Naive thymus-derived CD4-positive, alpha-beta T cell (primary cell): ENCODE results near the gene RLF. TPM values are rescaled to one million over a fixed set of nuclear protein-coding genes. Genes with fewer than 3 reads are reported as not detected.
A peak's percentile ranks its signal among the peaks of the same experiment; 100 is the strongest.
"Not testable (repeated sequence)": the region's sequence is repeated elsewhere in the genome, so short reads cannot be mapped to it uniquely, and the experiment has no call there.

Experiments
- ATAC-seq: fragments of 150-1000 bp; cut with Tn5 transposase; 2 replicates; pipeline ENCODE4 v1.10.0; 2021; ENCODE audit warnings: mild to moderate bottlenecking, moderate library complexity
- CTCF ChIA-PET: fragments of 350-600 bp; sonication (Branson Sonifier 250); formaldehyde crosslinking; loops from one replicate; lab custom pipeline; 2021; ENCODE audit warnings: antibody characterized with exemption; lab: Charles Lee
- POLR2A ChIA-PET: fragments of 350-600 bp; sonication (Branson Sonifier 250); formaldehyde crosslinking; loops from one replicate; lab custom pipeline; 2021; ENCODE audit warnings: antibody characterized with exemption, inconsistent platforms; lab: Charles Lee
- DNase-seq, 9 donors: peaks; one replicate each; pipeline versions ENCODE4 v3.0.0 to v3.0.0-alpha.2; 2020 to 2022; ENCODE audit warnings: mixed read lengths in 1 of 9
- H3K27ac ChIP-seq: one replicate; pipeline ENCODE4 v1.7.0; 2013; ENCODE audit warnings: mild to moderate bottlenecking, low read depth, low read length, moderate library complexity
- H3K27me3 ChIP-seq, 2 donors: one replicate each; pipeline ENCODE4 v1.7.0; 2013; ENCODE audit warnings: low read length in 2 of 2, mild to moderate bottlenecking in 2 of 2, moderate library complexity in 2 of 2; ENCODE audit not compliant: control insufficient read depth in 2 of 2, insufficient read depth in 2 of 2
- H3K36me3 ChIP-seq, 3 experiments: 1 replicate in 2 of 3; 2 replicates in 1 of 3; pipeline ENCODE4 v1.7.0; 2013; ENCODE audit warnings: low read length in 3 of 3, mild to moderate bottlenecking in 3 of 3, moderate library complexity in 1 of 3; ENCODE audit not compliant: insufficient read depth in 3 of 3, control insufficient read depth in 2 of 3
- H3K4me1 ChIP-seq, 2 donors: one replicate each; pipeline ENCODE4 v1.7.0; 2013; ENCODE audit warnings: low read length in 2 of 2, mild to moderate bottlenecking in 2 of 2, moderate library complexity in 1 of 2; ENCODE audit not compliant: control insufficient read depth in 2 of 2, insufficient read depth in 2 of 2
- H3K4me3 ChIP-seq: 2 replicates; pipeline ENCODE4 v1.7.0; 2013; ENCODE audit warnings: mild to moderate bottlenecking, low read length
- H3K9me3 ChIP-seq, 3 experiments: 1 replicate in 2 of 3; 2 replicates in 1 of 3; pipeline ENCODE4 v1.7.0; 2013; ENCODE audit warnings: low read length in 3 of 3; ENCODE audit not compliant: control insufficient read depth in 2 of 3
- H3K27ac Mint-ChIP-seq, 9 donors: one replicate each; pipeline ENCODE4 v1.8.0; 2020 to 2022; ENCODE audit warnings: mixed read lengths in 9 of 9, mild to moderate bottlenecking in 8 of 9, moderate library complexity in 5 of 9, inconsistent platforms in 2 of 9
- H3K27me3 Mint-ChIP-seq, 5 donors: one replicate each; pipeline ENCODE4 v1.8.0; 2021 to 2022; ENCODE audit warnings: mixed read lengths in 5 of 5, mild to moderate bottlenecking in 1 of 5
- H3K36me3 Mint-ChIP-seq, 5 donors: one replicate each; pipeline ENCODE4 v1.8.0; 2020 to 2022; ENCODE audit warnings: mixed read lengths in 5 of 5, mild to moderate bottlenecking in 3 of 5, inconsistent platforms in 1 of 5
- H3K4me1 Mint-ChIP-seq, 7 donors: one replicate each; pipeline ENCODE4 v1.8.0; 2020 to 2022; ENCODE audit warnings: mixed read lengths in 7 of 7, mild to moderate bottlenecking in 3 of 7, inconsistent platforms in 1 of 7
- H3K4me3 Mint-ChIP-seq, 10 donors: one replicate each; pipeline ENCODE4 v1.8.0; 2020 to 2022; ENCODE audit warnings: mild to moderate bottlenecking in 10 of 10, mixed read lengths in 10 of 10, moderate library complexity in 6 of 10, inconsistent platforms in 2 of 10
- H3K9me3 Mint-ChIP-seq, 11 donors: one replicate each; pipeline ENCODE4 v1.8.0; 2020 to 2022; ENCODE audit warnings: mixed read lengths in 11 of 11, mild to moderate bottlenecking in 4 of 11, inconsistent platforms in 1 of 11, moderate library complexity in 1 of 11
- intact Hi-C, 2 donors: fragments of 100-400 bp; cut with micrococcal nuclease; formaldehyde crosslinking; loops; one replicate each; pipeline ENCODE4 v1.15.1; 2023
- polyA plus RNA-seq, 2 donors: library from polyadenylated mRNA; unstranded; fragments of 300-500 nt; fragmentation: Illumina TruSeq; gene quantifications; one replicate each; pipeline ENCODE4 v1.2.3, GENCODE V29; 2021
- total RNA-seq, 6 experiments: library from RNA in 5 of 6; stranded (reverse) in 5 of 6; gene quantifications; 1 replicate in 5 of 6; 2 replicates in 1 of 6; pipeline ENCODE4 v1.2.3 and lab custom pipeline; 2021 to 2026

Gene RLF
- total and polyA plus RNA-seq, 7 experiments from 2014 or later, result 9.9 to 28.6 (median 21.3) TPM

DNA sequence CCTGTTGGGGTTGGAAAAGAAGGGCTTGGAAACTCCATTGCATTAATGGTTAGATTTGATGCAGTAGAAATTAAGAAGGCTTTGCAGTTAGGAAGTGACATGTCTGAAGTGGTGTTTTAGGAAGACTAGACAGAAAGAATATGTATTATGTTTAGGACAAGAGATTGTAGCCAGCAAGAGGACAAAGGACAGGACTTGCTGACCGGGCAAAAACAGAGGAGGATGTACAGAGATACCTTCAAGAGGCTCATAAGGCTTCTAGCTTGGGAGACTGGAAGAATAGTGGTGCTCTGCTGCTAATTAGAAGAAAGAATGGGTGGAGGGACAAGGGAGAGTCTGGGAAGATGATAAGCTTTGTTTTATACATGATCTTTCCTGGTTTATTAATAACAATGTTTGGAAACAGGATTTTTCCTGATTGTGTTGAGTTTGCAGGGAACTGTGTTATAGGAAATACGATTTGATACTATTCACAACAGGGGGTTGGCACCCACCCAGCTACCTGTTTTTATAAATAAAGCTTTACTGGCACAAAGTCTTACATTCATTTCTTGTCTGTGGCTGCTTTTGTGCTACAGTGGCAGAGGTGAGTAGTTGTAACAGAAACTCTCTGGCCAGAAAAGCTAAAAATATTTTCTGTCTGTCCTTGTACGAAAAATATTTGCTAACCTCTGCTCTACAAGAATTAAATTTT is 49.5 kb downstream of the RLF start:
- Histone ChIP-seq H3K9me3 (no peaks in the 10 kb centered on the region), H3K27me3 (no peaks in the 10 kb centered on the region), H3K4me3 (no peak overlapping the region), H3K4me1 (no peaks in the 10 kb centered on the region), H3K36me3 (peaks cover 0 to 35% (median 3%) of the 10 kb centered on the region in 3 experiments), H3K27ac (no peak overlapping the region)
- Mint-ChIP-seq H3K36me3 (peaks cover 13 to 47% (median 30%) of the 10 kb centered on the region in 5 donors), H3K4me1 (peaks cover 3 to 28% (median 13%) of the 10 kb centered on the region in 7 donors), H3K27me3 (no peaks in the 10 kb centered on the region), H3K9me3 (no peaks in the 10 kb centered on the region), H3K4me3 (no peak overlapping the region), H3K27ac (peak overlapping the region in 1 of 9 donors; percentile 31)
- no peak for DNase-seq
- POLR2A ChIA-PET, result no interaction called here
- ATAC-seq, result no peak
- intact Hi-C loops, result no loop called here
- CTCF ChIA-PET, result no interaction called here

DNA sequence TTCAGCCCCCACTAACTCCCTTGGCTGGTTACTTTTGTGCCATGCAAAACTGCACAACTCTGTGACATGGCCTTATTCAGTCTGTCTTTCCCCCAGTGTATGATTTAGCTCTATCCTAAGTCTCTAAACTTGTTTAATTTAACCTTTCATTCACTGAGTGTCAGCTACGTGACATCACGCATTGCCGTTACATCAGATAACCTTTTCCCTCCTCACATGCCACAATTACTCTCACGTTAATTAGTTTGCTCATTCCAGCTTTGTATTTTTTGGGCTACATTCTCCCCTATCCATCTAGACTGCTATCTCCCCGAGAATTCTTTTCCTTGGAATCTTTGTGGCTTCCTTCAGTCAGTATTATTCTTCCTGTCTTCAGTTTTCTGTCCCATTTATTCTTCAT is 57.1 kb downstream of the RLF start:
- intact Hi-C loops, result no loop called here
- no peak overlapping the region for H3K4me3 Mint-ChIP-seq
- H3K36me3 Mint-ChIP-seq, result peaks cover 0 to 26% (median 12%) of the 10 kb centered on the region in 5 donors
- no peak overlapping the region for H3K27ac ChIP-seq
- no peaks in the 10 kb centered on the region for H3K27me3 Mint-ChIP-seq
- H3K4me1 Mint-ChIP-seq, result peaks cover 0 to 16% (median 4%) of the 10 kb centered on the region in 7 donors
- H3K36me3 ChIP-seq, result peaks cover 0 to 3% (median 0%) of the 10 kb centered on the region in 3 experiments
- no peaks in the 10 kb centered on the region for H3K9me3 ChIP-seq
- no peaks in the 10 kb centered on the region for H3K9me3 Mint-ChIP-seq
- CTCF ChIA-PET, result no interaction called here
- H3K27ac Mint-ChIP-seq, result peak overlapping the region in 2 of 9 donors; percentile 16 to 36
- POLR2A ChIA-PET, result interaction anchor here (0.6 to 0.7 kb wide), 2 partner anchors 175 to 194 kb away, joined by 3 read pairs; no protein-coding TSS in a partner anchor
- no peaks in the 10 kb centered on the region for H3K4me1 ChIP-seq
- H3K27me3 ChIP-seq, result no peaks in the 10 kb centered on the region
- no peak for DNase-seq
- H3K4me3 ChIP-seq, result no peak overlapping the region
- no peak for ATAC-seq

DNA sequence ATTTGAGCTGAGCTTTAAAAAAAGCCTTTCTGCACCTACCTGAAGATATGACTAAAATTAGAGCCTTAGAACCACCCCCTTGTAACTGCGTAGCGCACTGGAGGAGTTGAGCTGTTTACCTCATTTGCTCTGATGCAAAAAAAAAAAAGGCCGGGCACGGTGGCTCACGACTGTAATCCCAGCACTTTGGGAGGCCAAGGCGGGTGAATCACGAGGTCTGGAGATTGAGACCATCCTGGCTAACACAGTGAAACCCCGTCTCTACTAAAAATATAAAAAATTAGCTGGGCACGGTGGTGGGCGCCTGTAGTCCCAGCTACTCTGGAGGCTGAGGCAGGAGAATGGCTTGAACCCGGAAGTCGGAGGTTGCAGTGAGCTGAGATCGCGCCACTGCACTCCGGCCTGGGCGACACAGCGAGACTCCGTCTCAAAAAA is 60.3 kb downstream of the RLF start:
- intact Hi-C loops, result loop anchor here in 1 of 2 donors (5.0 kb wide), 1 partner anchor 36 kb away; the partner anchor contains the start of gene ZMPSTE24
- ATAC-seq, H3K9me3 Mint-ChIP-seq, H3K27me3 ChIP-seq, H3K4me1 ChIP-seq, CTCF ChIA-PET, H3K27ac ChIP-seq, H3K9me3 ChIP-seq, H3K36me3 ChIP-seq, DNase-seq, H3K4me3 ChIP-seq, POLR2A ChIA-PET, H3K27me3 Mint-ChIP-seq, H3K27ac Mint-ChIP-seq, H3K4me3 Mint-ChIP-seq: not testable (repeated sequence)
- peaks cover 0 to 23% (median 8%) of the 10 kb centered on the region in 5 donors for H3K36me3 Mint-ChIP-seq
- peaks cover 0 to 14% (median 4%) of the 10 kb centered on the region in 7 donors for H3K4me1 Mint-ChIP-seq

DNA sequence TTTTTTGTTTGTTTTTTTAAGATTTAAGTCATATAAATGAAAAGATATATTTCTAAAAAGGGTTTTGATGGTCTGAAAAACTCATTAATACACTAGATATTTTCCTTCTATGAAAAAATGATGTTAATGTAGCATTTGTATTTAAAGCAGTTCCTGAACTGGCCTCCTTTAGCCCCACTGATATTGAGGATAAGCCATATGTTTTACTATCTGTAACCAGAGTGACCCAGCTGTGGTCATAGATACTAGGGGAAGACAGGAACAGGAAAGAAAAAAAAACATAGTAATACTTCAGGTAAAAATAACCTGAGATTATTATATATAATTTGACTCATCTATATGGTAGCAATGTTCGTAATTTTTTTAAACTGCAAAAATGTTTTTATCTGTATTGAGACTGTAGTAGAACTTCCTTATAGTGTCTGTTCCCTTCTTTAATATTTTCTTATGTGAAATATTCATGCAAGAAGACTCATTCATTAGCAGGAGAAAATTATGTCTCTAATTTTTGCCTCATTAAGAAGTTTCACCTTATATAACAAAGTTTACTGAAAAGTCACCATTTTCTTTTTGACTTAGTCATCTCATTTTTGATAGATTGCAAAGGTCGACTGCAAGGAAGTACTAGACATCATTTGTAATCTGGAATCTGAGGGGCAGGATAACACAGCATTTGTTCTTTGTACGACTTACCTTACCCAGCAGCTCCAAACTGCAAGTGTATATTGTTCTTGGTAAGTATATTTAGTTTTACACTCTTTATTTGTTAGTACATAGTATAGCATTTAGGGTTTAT is 61.0 kb downstream of the RLF start:
- ChIA-PET POLR2A (interaction anchor here (0.6 kb wide), 1 partner anchor 307 kb away, joined by 3 read pairs; no protein-coding TSS in a partner anchor), CTCF (no interaction called here)

DNA sequence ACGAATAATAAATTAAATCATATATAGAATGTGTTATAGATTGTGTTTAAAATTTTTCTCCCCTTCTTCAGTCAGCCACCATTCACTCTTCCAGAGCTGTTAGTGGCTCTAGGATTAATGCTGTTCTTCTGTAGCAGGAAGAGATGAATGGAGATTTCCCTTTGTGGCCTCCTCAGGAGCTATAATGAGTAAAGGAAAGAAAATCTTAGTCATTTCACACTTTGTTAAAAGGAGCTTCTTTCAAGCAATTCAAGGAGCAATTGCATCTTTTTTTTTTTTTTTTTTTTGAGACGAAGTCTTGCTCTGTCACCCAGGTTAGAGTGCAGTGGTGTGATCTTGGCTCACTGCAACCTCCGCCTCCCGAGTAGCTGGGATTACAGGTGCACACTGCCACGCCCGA is 62.9 kb downstream of the RLF start:
- H3K36me3 Mint-ChIP-seq, result peaks cover 0 to 27% (median 14%) of the 10 kb centered on the region in 5 donors
- Histone ChIP-seq H3K9me3 (no peaks in the 10 kb centered on the region), H3K27me3 (no peaks in the 10 kb centered on the region), H3K4me3 (no peak overlapping the region), H3K27ac (no peak overlapping the region), H3K36me3 (peaks cover 0 to 8% (median 0%) of the 10 kb centered on the region in 3 experiments), H3K4me1 (no peaks in the 10 kb centered on the region)
- intact Hi-C loops, result loop anchor here in 1 of 2 donors (5.0 kb wide), 1 partner anchor 33 kb away; the partner anchor contains the start of gene ZMPSTE24
- no peak overlapping the region for H3K27ac Mint-ChIP-seq
- ATAC-seq (no peak), DNase-seq (no peak)
- H3K9me3 Mint-ChIP-seq, result peaks cover 0 to 2% (median 0%) of the 10 kb centered on the region in 11 donors
- peaks cover 0 to 10% (median 3%) of the 10 kb centered on the region in 7 donors for H3K4me1 Mint-ChIP-seq
- no peak overlapping the region for H3K4me3 Mint-ChIP-seq
- H3K27me3 Mint-ChIP-seq, result no peaks in the 10 kb centered on the region
- POLR2A ChIA-PET, result no interaction called here
- CTCF ChIA-PET, result no interaction called here

More for the DNA sequence above, 61.0 kb downstream of the RLF start:
- peaks cover 0 to 1% (median 0%) of the 10 kb centered on the region in 3 experiments for H3K36me3 ChIP-seq
- Mint-ChIP-seq H3K27ac (no peak overlapping the region), H3K27me3 (no peaks in the 10 kb centered on the region), H3K4me1 (peaks cover 0 to 14% (median 4%) of the 10 kb centered on the region in 7 donors), H3K9me3 (peaks cover 0 to 2% (median 0%) of the 10 kb centered on the region in 11 donors), H3K36me3 (peaks cover 0 to 20% (median 11%) of the 10 kb centered on the region in 5 donors), H3K4me3 (no peak overlapping the region)
- DNase-seq (no peak), ATAC-seq (no peak)
- H3K4me3 ChIP-seq, result no peak overlapping the region
- intact Hi-C loops, result loop anchor here in 1 of 2 donors (5.0 kb wide), 1 partner anchor 35 kb away; the partner anchor contains the start of gene ZMPSTE24
- no peaks in the 10 kb centered on the region for H3K9me3 ChIP-seq
- no peaks in the 10 kb centered on the region for H3K4me1 ChIP-seq
- H3K27ac ChIP-seq, result no peak overlapping the region
- no peaks in the 10 kb centered on the region for H3K27me3 ChIP-seq

DNA sequence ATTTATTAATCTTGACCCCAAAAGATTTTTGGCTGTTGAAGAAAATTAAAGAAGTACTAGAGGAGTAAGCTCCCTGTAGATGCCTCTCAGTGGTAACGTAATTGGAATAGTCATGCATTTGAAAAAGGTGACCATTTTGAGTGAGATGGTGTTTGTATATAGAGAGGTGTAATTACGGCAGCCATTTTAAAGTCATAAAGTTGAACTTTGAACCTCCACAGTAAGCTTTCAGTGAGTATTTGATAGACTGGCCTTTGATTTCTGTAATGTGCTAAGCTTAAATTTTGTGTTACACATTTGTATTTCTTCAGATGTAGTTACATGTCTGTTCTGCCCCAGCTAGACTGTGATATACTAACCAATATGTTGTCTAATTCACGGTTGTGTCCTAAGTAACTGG is 65.0 kb downstream of the RLF start:
- H3K27ac Mint-ChIP-seq, result peak overlapping the region in 1 of 9 donors; percentile 56
- ATAC-seq (no peak), DNase-seq (no peak)
- Histone ChIP-seq H3K36me3 (peaks cover 0 to 10% (median 0%) of the 10 kb centered on the region in 3 experiments), H3K27me3 (no peaks in the 10 kb centered on the region), H3K4me3 (no peak overlapping the region), H3K4me1 (no peaks in the 10 kb centered on the region), H3K27ac (no peak overlapping the region), H3K9me3 (no peaks in the 10 kb centered on the region)
- H3K9me3 Mint-ChIP-seq, result peaks cover 0 to 6% (median 0%) of the 10 kb centered on the region in 11 donors
- intact Hi-C loops, result no loop called here
- ChIA-PET CTCF (interaction anchor here (1.6 kb wide), 1 partner anchor 82 kb away, joined by 3 read pairs; no protein-coding TSS in a partner anchor), POLR2A (no interaction called here)
- peaks cover 5 to 34% (median 22%) of the 10 kb centered on the region in 5 donors for H3K36me3 Mint-ChIP-seq
- H3K4me1 Mint-ChIP-seq, result peaks cover 0 to 17% (median 6%) of the 10 kb centered on the region in 7 donors
- H3K27me3 Mint-ChIP-seq, result no peaks in the 10 kb centered on the region
- no peak overlapping the region for H3K4me3 Mint-ChIP-seq
